ENCODE measurements around the gene AHNAK2. TPM values are rescaled to one million over a fixed set of nuclear protein-coding genes. Genes with fewer than 3 reads are reported as not detected.
A peak's percentile ranks its signal among the peaks of the same experiment; 100 is the strongest.
"Not testable (repeated sequence)": the region's sequence is repeated elsewhere in the genome, so short reads cannot be mapped to it uniquely, and the experiment has no call there.

Gene AHNAK2
- total RNA-seq, 1 experiment from 2014 or later: 31.1 TPM

DNA sequence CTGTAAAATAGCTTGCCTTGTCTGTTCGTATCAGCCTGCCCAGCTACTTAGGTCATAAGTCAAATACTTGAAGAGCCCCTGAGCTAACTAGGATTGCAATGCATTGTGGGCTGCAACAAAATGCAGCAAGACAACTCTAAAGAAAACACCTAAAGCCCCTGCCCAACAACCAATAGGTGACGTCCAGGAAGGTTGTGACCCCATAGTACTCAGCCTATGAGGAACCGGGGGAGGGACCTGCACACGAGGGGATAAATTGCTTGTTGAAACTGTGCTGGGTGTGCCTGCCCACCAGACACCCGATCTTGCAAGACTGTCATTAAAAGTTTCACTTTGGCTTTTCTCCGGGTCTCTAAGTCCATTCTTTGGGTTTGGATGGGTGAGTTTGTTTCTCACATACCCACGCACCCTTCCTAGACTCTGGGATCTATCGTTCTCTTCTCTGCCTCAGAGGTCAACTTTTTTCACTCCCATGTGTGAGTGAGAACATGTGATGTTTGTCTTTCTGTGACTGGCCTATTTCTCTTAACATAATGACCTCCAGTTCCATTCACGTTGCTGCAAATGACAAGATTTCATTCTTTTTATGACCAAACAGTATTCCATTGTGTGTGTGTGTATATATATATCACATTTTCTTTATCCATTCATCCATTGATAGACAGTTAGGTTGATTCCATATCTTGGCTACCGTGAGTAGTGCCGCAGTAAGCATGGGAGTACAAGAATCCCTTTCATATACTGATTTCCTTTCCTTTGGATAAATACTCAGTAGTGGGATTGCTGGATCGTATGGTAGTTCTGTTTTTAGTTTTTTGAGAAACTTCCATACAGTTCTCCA, 58.8 kb downstream of the AHNAK2 start:
- in situ Hi-C loops (cut with HindIII; ENCODE audit: low sequenced_read_pairs); DNase-seq (ENCODE audit: low spot score): not testable (repeated sequence)

DNA sequence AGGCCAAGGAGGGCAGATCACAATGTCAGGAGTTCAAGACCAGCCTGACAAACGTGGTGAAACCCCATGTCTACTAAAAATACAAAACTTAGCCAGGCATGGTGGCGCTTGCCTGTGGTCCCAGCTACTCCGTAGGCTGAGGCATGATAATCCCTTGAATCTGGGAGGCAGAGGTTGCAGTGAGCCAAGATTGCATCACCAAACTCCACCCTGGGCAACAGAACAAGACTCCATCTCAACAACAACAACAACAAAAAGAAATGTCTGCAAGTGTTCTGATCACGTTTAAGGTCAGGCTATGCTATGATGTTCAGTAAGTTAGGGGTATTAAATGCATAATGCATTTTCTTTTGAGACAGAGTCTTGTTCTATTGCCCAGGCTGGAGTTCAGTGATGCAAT, 60.2 kb downstream of the AHNAK2 start:
- no peak for DNase-seq (ENCODE audit: low spot score)
- in situ Hi-C loops (cut with HindIII; ENCODE audit: low sequenced_read_pairs): no loop called here

DNA sequence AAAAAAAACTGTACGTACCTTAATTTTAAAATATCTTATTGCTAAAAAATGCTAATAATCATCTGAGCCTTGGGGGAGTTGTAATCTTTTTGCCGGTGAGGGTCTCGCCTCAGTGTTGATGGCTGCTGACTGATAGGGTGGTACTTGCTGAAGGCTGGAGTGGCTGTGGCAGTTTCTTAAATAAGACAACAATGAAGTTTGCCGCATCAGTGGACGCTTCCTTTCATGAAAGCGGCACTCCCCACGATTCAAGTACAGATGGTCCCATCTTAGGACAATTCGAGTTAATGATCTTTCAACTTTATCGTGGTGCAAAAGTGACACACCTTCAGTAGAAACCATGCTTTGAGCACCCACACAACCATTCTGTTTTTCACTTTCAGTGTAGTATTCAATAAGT, 61.1 kb downstream of the AHNAK2 start:
- in situ Hi-C loops (cut with HindIII; ENCODE audit: low sequenced_read_pairs): no loop called here
- DNase-seq (ENCODE audit: low spot score): no peak

DNA sequence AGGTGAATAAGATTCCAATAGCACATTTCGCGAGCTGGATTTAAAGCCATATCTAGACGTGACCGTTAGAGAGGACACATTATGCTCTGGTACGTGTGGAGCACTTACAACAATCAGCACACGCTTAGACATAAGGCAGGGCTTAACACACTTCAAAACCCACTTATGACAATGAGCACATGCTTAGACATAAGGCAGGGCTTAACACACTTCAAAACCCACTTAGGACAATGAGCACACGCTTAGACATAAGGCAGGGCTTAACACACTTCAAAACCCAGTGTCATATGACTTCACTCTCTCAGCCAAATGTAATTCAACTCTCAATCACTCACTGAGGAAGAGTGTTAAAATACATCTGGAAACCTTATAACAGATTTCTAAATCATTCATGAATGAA, 64.7 kb downstream of the AHNAK2 start:
- no peak for DNase-seq (ENCODE audit: low spot score)
- in situ Hi-C loops (cut with HindIII; ENCODE audit: low sequenced_read_pairs): no loop called here

DNA sequence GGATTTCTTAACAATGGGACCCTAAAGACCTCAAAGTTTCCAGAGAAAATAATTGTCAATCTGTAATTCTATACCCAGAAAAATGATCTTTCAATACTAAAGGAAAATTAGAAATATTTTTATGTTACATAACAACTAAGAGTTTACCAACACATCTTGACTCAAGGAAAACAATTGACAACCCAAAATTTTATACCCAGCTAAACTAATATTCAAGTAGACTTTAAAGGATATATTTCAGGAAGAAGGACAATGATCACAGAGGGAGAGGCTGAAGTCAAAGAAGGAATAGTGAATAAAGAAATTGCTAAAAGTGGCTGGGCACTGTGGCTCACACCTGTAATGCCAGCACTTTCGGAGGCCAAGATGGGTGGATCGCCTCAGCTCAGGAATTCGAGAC, 66.1 kb downstream of the AHNAK2 start:
- in situ Hi-C loops (cut with HindIII; ENCODE audit: low sequenced_read_pairs): no loop called here
- DNase-seq (ENCODE audit: low spot score): no peak

DNA sequence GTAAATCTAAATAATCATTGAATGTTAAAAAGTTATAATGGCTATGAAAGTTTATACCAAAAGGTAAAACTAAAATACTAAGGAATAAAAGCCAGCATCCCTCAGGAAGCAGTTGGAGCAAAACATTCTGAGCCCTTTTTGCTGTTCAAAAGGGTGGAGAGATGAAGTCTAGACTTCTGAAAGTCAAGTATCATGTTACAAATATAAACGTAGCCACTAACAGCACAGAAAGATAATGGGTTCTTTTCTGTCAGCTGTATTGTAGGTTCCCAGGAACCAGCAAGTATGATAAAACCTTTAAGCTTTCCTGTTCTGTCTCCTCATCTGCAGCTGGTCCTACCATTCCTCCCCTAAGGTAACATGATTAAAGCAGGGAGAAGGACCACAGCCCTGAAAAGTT, 69.9 kb downstream of the AHNAK2 start:
- in situ Hi-C loops (cut with HindIII; ENCODE audit: low sequenced_read_pairs): no loop called here
- DNase-seq (ENCODE audit: low spot score): no peak

DNA sequence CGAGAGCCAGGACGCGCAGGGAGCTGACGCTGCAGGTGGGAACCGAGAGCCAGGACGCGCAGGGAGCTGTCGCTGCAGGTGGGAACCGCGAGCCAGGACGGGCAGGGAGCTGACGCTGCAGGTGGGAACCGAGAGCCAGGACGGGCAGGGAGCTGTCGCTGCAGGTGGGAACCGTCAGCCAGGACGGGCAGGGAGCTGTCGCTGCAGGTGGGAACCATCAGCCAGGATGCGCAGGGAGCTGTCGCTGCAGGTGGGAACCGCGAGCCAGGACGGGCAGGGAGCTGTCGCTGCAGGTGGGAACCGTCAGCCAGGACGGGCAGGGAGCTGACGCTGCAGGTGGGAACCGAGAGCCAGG, 72.6 kb downstream of the AHNAK2 start:
- DNase-seq (ENCODE audit: low spot score); in situ Hi-C loops (cut with HindIII; ENCODE audit: low sequenced_read_pairs): not testable (repeated sequence)

DNA sequence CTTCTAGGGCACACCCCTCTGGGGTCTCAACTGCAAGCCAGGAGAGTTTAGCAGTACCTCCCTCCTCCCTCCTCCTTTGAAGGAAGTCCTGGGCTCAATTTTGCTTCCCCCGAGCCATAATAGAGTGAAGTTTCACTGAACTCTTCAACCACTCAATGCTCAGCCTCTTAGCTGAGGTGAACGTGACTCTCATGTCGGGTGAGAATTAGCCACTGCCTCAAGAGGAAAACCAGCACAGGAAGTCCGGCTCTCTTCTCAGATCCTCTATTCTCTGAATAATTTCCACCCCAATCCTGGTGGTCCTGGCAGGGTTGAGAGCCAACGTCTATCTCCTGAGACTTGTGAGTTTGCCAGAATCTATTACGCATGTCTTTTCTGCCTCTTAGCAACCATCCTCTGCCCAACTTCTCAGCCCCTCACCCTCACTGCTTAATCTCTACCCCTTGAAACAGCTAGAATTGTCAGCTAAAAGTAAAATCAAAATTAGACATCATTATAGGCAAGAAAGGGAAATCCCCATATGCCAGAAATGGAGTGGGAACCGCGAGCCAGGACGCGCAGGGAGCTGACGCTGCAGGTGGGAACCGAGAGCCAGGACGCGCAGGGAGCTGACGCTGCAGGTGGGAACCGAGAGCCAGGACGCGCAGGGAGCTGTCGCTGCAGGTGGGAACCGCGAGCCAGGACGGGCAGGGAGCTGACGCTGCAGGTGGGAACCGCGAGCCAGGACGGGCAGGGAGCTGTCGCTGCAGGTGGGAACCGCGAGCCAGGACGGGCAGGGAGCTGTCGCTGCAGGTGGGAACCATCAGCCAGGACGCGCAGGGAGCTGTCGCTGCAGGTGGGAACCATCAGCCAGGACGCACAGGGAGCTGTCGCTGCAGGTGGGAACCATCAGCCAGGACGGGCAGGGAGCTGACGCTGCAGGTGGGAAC, 73.3 kb downstream of the AHNAK2 start:
- peak; percentile 54 for DNase-seq (ENCODE audit: low spot score)
- in situ Hi-C loops (cut with HindIII; ENCODE audit: low sequenced_read_pairs): not testable (repeated sequence)

DNA sequence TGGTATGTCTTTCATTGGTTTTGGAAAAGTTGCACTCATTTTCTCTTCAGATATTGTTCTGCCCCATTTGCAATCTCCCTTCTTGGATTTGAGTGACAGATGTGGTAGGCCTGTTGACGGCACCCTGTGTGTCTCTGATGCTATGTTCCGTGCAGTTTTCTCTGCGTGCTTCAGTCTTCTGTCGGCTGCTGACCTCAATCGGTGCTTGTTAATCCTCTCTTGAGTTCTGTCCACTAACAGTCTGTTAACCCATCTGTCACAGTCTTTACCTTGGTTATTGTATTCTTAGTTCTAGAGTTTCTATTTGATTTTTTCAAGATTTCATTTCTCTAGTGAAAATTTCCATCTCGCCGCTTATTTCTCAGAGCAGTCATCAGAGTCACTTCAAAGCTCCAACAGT, 74.2 kb downstream of the AHNAK2 start:
- peak; percentile 77 for DNase-seq (ENCODE audit: low spot score)
- in situ Hi-C loops (cut with HindIII; ENCODE audit: low sequenced_read_pairs): no loop called here

DNA sequence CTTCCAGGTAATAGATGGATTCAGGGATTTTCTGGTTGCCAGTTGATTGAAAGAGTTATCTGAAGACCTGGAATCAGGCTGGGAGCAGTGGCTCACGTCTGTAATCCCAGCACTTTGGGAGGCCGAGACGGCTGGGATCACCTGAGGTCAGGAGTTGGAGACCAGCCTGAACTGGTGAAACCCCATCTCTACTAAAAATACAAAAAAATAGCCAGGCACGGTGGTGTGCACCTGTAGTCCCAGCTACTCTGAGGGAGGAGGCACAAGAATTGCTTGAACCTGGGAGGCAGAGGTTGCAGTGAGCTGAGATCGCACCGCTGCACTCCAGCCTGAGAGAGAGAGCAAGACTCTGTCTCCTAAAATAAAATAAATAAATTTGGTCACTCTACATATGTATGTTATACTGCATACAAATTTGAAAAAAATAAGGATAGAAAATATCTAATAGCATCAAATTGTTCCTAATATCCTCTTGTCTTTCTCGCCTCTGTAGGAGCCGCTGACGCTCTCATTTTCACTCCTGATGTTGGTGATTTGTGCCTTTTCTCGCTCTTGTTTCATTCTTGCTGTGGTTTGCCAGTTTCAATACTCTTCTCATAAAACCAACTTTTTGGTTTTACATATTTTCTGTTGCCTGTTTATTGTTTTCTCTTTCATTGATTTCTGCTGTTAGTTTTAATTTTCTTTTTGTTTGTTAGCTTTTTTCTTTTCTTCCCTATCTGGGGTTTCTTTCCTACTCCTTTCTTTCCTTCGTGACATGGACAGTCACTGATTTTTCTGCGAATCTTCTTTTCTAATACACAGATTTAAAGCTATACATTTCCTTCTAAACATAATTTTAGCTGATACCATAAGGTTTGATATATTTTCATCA, 77.3 kb downstream of the AHNAK2 start:
- no peak for DNase-seq (ENCODE audit: low spot score)
- in situ Hi-C loops (cut with HindIII; ENCODE audit: low sequenced_read_pairs): no loop called here

DNA sequence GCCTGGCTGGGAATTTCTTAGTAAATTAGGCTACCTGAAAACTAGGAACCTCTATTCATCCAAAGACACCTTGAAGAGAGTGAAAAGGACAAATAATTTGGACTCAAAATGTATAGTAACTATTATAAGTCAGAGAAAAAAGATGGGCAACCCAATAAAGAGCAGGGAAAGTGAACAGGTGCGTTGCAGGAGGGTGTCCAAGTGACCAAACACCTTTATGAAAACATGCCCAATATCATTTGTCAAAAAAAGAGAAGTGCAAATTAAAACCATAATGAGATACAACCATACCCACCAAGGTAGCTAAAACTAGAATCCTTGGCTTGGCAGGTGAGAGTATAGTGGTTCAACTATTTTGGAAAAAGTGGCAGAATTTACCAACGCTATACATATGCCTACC, 78.4 kb downstream of the AHNAK2 start:
- no peak for DNase-seq (ENCODE audit: low spot score)
- in situ Hi-C loops (cut with HindIII; ENCODE audit: low sequenced_read_pairs): no loop called here

DNA sequence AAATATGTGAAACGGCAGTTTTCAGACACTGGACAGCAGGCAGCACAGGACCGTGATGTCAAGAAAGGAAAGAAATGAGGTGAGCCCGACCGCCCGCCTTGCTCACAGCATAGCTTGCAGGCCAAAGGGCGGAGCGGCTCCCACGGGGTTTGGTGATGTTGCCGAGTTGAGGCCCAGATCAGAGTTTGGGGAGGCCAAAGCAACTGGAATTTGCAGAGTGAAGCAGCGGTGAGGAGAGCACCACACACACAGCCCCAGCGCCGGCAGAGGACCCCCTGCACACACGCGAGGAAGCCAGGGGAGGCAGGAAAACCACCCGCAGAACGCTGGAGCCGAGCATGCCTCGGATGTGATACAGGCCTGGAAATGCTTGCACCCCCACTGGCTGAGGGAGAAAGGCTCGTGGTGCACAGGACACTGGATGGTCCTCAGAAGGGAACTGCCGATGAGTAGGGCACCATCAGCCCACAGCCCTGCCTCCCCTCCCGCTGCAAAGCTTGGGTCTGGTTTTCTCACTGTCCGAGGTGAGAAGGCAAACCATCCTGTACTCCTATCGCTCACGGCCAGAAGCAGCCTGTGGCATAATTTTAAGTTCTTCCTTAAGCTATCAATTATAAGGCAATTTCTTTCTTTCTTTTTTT, 79.2 kb downstream of the AHNAK2 start:
- no peak for DNase-seq (ENCODE audit: low spot score)
- in situ Hi-C loops (cut with HindIII; ENCODE audit: low sequenced_read_pairs): no loop called here

DNA sequence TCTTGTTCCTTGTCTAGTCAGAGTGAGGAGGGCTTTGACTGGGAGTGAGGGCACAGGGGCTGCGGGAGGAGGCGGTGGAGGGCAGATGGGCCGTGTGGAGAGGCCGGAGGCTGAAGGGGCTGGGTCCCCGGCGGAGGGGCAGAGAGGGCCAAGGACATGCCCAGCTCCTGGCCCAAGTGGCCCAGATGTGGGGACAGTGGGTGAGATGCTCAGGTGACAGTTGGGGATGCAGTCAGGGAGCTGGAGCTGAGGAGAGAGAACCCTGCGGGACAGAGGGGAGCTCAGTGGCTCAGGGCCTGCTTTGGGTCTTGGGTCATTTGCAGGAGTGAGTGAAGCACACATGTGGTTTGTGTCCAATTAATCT, 80.0 kb downstream of the AHNAK2 start:
- no peak for DNase-seq (ENCODE audit: low spot score)
- in situ Hi-C loops (cut with HindIII; ENCODE audit: low sequenced_read_pairs): no loop called here

DNA sequence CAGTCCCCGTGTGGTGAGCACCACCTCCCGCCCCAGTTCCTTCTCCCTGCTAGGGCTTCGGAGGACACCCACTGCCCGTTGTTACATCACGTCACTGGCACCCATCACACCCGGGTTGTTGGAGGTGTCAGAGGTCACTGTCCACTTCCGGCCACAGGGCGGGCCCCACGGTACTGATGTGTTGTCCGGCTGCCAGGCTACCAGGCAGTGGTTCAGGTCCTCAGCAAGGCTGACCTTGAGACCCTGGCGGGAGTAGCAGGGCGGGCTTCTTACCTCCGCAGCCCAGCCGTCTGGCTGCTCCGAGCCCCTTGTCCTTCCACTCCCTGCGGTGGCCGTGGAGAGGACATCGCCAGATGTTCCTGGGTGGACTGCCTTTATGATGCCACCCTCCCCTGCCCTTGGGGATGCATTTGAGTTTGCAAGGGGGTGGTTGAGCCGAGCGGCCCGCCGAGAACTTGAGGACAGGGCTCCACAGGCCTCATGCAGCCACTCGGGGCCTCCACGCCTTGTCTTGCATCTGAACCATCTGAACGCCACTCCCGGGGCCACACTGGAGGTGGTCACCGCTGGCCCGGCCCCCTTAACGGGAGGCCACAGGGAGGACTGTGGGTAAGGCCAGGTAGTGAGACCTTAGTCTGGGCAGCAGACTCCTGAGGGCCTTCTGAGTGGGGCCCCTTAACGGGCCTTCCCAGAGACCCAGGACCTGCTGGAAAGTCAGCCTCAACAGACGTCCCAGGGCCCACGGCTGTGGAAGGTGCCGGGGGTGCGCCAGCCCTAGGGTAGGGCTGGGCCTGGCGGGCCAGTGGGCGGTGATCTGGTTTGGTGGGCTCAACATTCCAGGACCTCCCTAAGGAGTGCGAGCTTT, 80.6 kb downstream of the AHNAK2 start:
- no peak for DNase-seq (ENCODE audit: low spot score)
- in situ Hi-C loops (cut with HindIII; ENCODE audit: low sequenced_read_pairs): no loop called here

DNA sequence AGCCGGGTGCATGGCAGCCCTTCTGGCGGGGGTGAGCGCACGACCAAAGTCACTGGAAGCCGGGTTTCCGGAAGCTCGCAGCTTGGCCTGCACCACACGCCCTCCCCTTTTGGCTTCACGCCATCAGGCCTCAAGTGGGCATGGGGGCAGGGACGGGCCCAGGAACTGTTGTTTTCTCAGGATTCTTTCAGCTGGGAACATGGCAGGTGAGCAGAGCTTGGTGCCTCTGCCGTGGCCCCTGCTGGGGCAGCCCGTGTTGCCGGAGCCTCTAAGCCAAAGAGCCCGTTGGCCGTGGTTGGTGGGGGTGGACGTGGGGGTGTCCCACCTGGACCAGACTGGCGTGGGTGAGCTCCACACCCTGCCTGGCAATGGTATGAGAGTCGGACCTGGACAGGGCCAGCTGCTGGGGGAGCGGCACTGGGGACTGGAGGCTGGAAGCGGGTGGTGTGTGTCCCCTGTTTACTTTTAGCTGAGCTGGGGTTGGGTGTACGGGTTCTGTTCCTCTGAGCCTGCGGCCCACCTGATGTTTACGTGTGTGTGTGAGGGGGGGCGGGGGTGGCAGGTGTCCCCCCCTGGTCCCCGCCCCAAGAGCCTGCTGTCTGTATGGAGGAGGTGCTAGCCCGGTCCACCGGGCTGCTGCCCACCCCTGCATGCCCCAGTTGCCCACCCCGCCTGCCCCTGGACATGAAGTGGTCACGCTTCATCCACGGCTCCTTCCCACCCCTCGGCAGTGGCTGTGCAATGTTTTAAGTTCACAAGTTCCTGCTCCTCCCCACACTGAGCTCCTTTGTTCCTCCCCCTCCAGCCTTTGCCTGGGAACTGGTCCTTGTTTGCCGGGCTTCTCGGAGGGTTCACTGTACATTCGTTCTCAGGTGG, 82.2 kb downstream of the AHNAK2 start:
- in situ Hi-C loops (cut with HindIII; ENCODE audit: low sequenced_read_pairs): no loop called here

DNA sequence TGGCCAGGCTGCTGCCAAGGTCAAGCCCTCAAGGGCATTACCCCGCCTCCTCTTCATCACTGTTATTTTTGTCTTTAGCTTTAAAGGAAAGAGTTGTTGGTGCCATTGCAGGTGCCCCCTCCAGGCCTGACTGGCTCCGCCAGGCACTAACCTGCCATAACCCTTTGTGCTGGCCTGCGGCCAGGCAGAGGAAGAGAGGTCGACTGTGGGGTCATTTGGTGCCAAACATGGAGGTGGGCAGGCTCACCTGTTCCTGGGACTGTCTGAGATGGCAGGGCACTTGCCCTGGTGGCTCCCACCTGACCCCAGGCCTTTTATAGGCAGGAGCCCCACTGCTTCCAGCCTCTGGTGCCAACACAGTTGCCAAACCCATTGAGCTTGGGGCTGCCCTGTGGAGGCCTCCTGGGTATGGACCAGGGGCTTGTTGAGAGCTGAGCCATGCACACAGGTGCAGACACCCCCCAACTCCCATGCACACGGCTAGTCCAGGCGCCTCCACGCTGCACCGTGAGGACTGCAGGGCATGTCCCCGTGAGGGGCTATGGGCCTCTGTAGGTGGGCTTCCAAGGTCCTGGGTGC, 82.9 kb downstream of the AHNAK2 start:
- in situ Hi-C loops (cut with HindIII; ENCODE audit: low sequenced_read_pairs): no loop called here
- no peak for DNase-seq (ENCODE audit: low spot score)

More for the DNA sequence above, 82.2 kb downstream of the AHNAK2 start:
- DNase-seq (ENCODE audit: low spot score): no peak
